Adipose tissue (tissue), 3 donors: ENCODE results near the gene FAM120A. TPM values are rescaled to one million over a fixed set of nuclear protein-coding genes. Genes with fewer than 3 reads are reported as not detected.
A peak's percentile ranks its signal among the peaks of the same experiment; 100 is the strongest.

ENCODE experiments used
- H3K27ac ChIP-seq: one replicate; pipeline ENCODE4 v1.5.1; 2013; ENCODE audit warnings: low read depth, low read length
- WGBS, 3 donors: extraction: QIAGEN DNeasy Blood & Tissue Kit; methylation state at CpG; one replicate each; pipeline ENCODE4 v1.1.7; 2013; 5-methylcytosine and 5-hydroxymethylcytosine counted together
- polyA plus RNA-seq, 3 donors: library from polyadenylated mRNA; stranded (reverse); fragments of 200-250 nt; gene quantifications; one replicate each; pipeline ENCODE4 v1.2.3, GENCODE V29; 2013
- donor health status: healthy with polysubstance abuse.
- donor health status: Bipolar disorder and iron deficiency.
- donor health status: healthy.

FAM120A gene
- polyA plus RNA-seq, 3 donors = 38.4 to 60.1 (median 53.3) TPM

DNA sequence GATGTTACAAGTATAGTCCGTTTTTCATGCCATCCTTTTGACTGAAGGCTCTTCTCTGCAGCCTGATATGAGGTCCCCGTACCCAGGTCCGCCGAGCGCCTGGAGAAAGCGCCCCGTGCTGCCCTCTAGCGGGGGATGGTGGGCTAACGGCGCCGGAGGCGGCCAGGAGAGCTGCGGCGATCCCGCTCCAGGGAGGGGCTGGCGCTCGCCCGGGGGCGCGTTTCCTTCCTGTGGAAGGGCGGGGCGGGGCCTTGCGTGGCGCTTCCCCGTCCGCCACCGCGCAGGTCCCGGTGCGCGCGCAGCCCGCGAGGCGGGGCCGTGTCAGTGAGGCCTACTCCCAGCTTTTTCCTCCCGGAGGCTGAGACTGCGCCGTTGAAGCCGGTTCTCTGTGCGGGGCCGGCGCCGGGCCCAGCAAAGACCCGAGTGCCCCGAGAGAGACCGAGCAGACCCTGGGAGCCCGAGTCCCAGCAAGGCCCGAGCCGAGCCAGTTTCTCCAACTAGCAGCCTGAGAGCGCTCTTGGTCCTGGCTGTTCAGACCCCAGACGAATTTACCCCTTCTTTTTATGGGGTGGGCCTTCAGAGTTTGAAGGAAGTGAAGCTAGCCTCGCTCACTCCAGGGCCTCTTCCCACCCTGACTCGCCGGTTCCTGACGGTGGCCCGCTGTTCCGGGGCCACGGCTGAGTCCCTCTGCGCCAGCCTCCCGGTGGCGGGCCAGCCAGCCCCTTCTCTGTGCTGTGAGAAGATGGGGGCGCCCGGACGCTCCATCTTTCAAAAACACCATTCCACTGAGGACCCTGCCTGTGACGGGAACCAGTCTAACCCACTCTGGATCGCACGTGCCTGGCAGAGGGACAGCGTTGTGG, 115.2 kb downstream of the FAM120A start:
- peak overlapping the region; percentile 74 for H3K27ac ChIP-seq
- 1 to 2% (median 2%) methylated on average over 62 to 69 of the region's 69 CpGs for WGBS, 3 donors

DNA sequence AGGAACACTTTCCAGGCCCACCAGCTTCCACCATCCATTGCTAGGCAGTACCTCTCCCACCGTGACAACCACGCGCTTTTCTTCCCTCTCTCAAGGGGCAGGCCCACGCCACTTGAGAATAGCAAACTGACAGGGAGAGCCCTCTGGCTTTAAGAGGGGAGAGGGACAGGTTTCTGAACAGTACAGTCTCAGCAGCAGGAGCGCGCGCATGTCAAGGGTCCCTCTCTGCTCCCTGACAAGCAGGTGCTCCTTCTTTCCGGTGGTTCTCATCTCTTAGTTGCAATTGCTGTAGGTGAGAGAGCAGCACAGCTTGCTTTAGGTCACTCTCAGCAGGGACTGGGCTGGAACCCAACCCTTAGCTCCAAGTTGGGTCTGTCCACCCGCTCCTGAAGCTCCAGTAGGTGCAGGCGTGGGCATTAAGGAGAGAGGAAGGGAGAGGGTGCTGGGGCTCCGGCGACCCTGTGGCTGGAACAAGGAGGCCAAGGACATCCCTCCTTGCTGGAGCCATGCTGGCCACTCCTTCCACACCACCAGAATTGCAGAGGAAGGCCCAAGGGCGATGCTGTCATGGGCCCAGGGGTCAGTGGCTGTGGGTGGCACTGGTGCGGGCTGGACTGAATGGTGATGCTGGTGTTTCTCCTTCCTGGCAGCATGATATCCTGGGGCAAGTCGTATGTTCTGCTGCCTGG, 115.9 kb downstream of the FAM120A start:
- WGBS, 3 donors = 63 to 70% (median 70%) methylated on average over 15 of the region's 15 CpGs

DNA sequence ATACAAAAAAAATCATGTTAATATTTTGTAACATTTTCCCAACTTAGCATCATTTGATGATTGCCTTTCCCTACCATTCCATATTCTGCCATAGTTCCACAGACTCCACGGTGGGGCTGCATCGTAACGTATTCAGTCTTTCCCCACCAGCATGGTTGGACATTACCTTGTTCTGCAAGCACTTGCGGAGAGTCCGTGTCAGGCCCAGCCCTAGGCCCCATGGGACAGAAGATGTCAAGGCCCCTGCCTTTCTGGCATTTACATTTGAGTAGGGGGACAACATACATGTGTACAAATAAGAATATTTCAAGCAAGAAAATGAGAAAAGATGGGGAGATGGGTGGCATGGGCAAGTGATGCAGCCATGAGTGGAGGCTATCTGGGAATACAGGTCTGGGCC, 116.7 kb downstream of the FAM120A start:
- 92 to 97% (median 93%) methylated on average over 5 of the region's 5 CpGs for WGBS, 3 donors
- no peak overlapping the region for H3K27ac ChIP-seq

More for the DNA sequence above, 115.9 kb downstream of the FAM120A start:
- H3K27ac ChIP-seq = peak overlapping the region; percentile 74

- 50 to 78% (median 51%) methylated on average over 1 of the region's 1 CpG for WGBS, 3 donors
Measured at GRCh38 chr9:93569621-93570174, 118.2 kb downstream of the FAM120A start.

GRCh38 chr9:93572221-93572620, 120.7 kb downstream of the FAM120A start:
- no peak overlapping the region for H3K27ac ChIP-seq
- WGBS, 3 donors = 80 to 93% (median 87%) methylated on average over 2 of the region's 2 CpGs

More at GRCh38 chr9:93569621-93570174, 118.2 kb downstream of the FAM120A start:
- H3K27ac ChIP-seq = no peak overlapping the region

DNA sequence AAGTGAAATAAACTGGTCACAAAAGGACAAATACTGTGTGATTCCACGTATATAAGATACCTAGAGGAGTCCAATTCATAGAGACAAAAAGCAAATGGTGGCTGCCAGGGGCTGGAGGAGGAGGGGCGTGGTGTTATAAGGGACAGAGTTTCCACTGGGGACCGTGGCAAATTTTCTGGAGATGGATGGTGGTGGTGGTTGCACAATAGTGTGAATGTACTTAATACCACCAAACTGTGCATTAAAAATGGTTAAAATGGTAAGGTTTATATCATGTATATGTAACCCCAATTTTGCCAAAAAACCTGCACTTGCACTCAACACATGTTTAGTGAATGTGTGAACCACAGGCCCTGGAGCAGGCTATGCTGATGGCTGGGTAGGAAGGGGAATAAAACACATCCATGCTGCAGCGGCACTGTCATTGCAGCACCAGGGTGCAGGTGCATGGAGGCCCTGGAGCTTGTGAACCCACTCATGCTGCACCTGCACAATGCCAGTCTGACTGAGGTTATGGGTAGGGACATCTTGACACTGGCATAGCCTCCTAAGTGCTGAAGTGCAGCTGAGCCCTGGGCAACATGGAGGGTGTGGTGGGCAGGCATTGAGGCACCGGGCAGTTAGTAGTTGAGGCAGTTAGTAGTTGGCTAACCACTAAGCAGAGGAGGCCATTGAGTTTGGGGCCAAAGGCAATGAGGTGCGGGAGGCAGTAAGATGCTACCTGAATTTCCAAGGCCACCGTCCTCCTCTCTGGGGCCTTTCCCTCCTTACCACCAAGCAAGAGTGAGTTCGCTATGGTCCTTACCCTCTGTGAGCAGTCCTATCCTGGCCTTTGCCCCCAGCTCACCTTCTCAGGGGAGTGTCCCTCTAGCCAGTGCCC, 121.4 kb downstream of the FAM120A start:
- 94 to 97% (median 95%) methylated on average over 8 of the region's 8 CpGs for WGBS, 3 donors
- H3K27ac ChIP-seq = no peak overlapping the region

GRCh38 chr9:93573516-93573828, 122.0 kb downstream of the FAM120A start:
- H3K27ac ChIP-seq = no peak overlapping the region
- 86 to 100% (median 90%) methylated on average over 3 of the region's 3 CpGs for WGBS, 3 donors

DNA sequence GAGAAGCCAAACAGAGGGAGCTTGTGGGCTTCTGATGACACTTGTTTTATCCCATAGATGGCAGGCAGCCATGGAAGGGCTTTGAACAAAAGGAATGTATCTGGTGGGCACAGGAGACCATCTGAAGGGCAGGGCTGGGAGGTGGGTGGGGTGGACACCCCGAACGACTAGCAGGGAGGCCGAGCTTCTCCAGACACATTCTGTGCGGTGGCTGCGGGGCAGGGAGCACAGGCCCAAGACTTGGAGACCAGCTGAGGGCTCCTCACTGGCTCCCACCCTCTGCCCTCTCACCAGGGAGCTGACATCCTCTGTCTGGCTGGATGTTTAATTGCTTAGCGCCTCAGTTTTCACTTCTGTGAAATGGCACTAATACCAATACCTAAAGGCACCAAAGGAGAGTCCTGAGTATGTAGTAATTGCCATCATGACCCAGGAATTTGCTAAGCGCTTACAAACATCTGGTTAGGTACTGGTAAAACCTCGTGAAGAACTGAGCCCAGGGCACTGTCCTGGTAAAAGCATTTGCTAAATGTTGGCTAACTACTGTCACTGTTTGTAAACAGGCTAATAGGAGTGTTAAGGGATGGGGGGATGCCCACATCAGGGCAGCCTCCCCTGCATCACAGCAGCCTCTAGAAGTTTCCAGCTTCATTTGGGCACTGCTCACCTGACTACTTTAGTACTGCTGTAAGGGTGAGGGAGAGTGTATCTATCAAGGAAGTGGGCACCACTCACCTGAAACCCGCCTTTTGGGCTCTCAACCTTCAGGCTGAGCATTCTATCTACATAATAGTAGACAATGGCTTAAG, 122.8 kb downstream of the FAM120A start:
- WGBS, 3 donors = 85 to 88% (median 87%) methylated on average over 9 of the region's 9 CpGs

DNA sequence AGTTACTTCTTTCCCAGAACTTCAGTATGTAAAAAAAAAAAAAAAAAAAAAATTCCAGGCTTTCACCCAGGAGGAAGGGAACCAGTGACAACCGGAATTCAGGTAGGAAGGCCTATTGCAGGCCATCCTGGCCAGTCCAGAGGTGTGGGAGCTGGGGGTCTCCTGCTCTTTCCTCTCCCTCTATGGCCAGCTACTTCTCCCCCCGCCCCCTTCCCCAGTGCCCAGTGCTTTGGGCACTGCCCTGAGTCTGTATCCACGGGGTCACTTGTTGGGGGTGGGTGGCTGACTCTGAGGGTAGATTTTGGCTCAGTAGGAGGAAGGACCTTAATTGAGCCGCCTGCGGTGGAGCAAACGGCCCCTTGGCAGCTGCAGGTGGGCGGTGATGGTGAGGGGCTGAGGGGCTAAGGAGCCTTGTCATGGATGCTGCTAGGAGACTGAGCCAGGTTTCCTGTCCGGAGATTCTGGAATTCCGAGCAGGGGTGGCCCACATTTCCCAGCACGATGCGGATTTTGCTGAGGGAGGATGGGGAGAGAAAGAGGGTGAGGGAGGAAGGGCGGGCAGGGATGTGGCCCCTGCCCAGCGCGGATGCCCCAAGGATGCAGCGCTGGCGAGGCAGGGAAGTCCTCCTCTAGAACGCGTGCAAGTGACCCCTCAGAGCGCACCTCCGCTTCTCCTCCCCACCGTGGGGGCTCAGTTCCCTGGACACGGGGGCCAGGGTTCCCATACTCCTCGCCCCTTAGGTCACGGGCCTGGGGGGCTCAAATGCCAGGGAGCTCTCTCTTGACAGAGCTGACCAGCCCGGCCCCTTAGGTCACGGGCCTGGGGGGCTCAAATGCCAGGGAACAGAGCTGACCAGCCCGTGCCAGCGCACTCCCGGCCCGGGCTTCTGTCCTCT, 123.7 kb downstream of the FAM120A start:
- 25 to 32% (median 28%) methylated on average over 29 to 30 of the region's 30 CpGs for WGBS, 3 donors
- H3K27ac ChIP-seq = peak overlapping the region; percentile 48

More for the DNA sequence above, 122.8 kb downstream of the FAM120A start:
- H3K27ac ChIP-seq = no peak overlapping the region

DNA sequence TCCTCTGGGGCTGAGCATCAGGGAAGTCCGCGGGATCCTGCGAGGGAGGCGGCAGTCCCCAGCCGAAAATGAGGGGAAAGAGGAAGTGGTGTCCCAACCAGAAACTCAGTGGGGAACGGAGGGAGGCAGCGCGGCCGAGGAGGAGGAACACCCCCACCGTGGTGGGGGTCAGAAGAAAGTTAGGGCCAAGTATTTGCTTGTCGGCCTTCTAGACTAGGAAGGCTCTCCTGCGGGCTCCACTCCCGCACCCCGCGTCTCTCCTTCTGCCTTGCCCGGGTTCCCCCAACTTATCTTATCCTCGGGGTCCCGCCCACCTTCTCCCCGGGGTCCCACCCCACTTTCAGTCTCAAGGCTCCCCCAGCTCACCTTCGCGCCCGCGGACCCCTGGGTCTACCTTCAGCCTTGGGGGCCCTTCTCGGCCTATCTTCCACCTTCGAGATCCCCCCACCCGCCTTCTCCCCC, 124.3 kb downstream of the FAM120A start:
- 0 to 1% (median 1%) methylated on average over 26 of the region's 26 CpGs for WGBS, 3 donors

DNA sequence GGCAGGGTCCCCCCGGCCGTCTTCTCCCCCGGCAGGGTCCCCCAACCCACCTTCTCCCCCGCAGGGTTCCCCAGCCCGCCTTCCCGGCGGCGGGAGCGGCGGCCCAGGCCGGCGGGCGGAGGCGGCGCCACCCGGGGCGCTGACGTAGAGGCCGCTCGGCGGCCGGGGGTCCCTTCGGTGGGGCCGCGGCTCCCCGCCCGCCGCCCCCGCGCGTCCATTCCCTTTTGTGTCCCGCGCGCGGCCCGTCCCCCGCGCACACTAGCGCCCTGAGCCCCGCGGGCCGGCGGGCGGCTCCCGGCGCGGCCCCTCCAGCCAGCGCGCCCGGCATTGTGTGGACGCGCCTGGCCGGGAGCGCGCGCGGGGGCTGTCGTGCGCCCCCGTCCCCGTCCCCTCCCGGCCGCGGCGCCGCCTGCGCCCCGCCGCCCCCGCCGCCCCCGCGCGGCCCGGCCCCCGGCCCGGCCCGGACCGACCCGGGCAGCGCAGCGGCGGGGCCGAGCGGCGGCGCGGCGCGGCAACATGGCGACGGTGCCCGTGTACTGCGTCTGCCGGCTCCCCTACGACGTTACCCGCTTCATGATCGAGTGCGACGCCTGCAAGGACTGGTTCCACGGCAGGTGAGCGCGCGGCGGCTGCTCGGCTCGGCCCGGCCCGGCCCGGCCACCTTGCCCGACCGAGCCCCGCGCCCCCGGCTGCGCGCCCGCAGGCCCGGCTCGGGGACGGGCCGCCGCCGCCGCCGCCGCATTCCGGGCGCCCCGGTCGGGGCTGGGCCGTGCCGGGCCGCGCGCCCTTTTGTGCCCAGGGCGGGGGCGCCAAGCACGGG, 125.0 kb downstream of the FAM120A start, which contains the start of gene PHF2:
Gene PHF2, plus strand, starts transcription at position 327 of the 820 bp plus-strand sequence. Its CDS starts 190 bp downstream, at position 517.
- 0 to 1% (median 1%) methylated on average over 62 to 135 of the region's 140 CpGs for WGBS, 3 donors
- peak within 1 kb of the TSS; percentile 63 for H3K27ac ChIP-seq

More for the DNA sequence above, 124.3 kb downstream of the FAM120A start:
- H3K27ac ChIP-seq = peak overlapping the region; percentile 63

DNA sequence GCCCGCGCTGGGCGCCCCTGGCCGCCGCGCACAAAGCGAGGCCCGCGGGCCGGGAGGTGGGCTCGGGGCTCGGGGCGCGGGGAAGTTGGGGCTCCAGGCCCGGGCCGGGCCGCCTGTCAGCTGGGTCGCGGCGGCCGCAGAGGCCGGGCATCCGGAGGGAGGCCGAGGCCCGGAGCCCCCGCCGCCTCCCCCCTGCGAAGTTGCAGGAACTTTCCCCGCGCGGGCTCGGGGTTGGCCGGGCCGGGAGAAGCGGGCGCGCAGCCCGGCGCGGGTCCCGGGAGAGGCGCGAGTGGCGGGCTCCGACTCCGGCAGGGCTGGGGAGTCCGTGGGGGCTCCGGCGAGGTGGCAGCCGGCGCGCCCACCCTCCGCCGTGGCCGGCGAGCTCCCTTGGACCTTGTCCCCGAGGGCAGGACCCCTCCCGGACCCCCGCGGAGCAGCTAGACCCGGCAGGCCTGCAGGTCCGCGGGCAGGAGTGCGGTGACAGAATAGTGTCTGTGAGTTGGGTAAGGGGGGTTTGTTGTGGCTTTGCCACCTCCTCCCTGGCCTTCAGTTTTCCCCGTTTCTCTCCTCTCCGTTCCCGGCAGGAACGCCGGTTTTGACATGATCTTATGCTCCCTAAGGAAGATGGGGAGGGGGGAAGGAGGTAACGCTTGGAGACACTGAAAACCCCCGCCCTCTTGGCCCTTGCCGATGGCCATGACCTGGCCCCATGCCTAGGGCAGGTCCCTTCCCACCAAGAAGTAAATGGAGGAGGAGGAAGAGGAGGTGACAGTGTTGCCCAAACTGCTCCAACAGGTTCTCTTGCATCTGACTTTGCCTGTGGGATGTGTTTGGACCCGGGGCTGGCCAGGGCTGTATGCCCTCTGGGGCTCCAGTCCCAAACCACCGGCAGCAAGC, 125.8 kb downstream of the FAM120A start:
- WGBS, 3 donors = 1 to 2% (median 2%) methylated on average over 46 to 72 of the region's 74 CpGs
- H3K27ac ChIP-seq = peak overlapping the region; percentile 63

DNA sequence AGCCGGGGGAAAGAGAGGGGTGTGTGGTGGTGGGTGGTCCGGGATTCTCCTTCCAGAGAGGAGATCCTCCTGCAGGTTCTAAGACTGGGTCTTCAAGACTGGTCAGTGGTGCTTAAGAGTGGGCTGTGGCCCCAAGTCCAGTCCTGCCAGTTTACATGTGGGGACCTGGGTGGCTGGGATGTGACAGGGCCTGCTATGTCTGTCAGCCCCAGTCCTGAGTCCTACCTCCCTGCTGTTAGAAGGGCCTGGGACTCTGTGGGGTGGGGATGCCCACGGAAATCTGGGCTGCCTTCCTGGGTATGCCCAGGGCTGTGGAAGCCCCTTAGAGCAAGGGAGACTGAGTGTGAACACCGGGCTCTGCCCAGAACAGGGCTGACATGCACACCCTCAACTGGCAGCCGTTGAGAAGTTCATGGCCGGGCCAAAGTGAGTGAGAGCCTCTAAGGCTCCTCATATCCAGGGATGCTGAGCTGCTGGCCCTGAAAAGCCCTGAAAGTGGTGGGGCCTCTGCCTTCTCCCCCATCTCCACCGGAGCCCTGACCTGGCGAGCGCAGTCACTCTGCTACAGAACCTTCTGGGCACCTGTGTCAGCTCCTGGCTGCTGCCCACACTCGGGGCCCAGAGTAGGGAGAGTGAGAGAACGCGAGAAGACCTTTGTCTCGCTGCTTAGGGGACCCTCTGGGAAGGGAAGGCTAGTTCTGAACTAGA, 126.6 kb downstream of the FAM120A start:
- WGBS, 3 donors = 28 to 75% (median 68%) methylated on average over 13 of the region's 13 CpGs
- H3K27ac ChIP-seq = no peak overlapping the region

- 61 to 79% (median 78%) methylated on average over 5 of the region's 5 CpGs for WGBS, 3 donors
- no peak overlapping the region for H3K27ac ChIP-seq
Measured at GRCh38 chr9:93578844-93579243, 127.4 kb downstream of the FAM120A start.
